Fibroblast of skin of right quadriceps (primary cell): ENCODE results near the gene KHDC1L.
"Not testable (repeated sequence)": the region's sequence is repeated elsewhere in the genome, so short reads cannot be mapped to it uniquely, and the experiment has no call there.

Experiments
- DNase-seq: peaks from one replicate; pipeline ENCODE4 v3.0.0-alpha.2; 2013

Gene KHDC1L

DNA sequence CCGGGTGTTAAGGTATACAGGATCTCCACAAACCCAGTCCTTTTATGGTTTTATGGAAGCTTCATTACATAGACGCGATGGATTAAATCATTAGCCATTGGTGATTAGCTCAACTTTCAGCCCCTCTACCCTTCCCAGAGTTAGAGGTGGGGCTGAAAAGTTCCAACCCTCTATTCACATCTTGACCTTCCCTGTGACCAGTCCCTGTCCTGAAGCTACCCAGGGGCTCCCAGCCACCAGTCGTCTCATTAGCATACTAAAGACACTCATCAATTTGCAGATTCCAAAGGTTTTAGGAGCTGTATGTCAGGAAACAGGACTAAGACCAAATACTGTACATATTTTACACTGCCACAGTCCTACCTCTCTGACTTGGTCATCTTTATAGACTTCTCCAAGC lies 21.0 kb downstream of the KHDC1L start:
- DNase-seq: no peak

DNA sequence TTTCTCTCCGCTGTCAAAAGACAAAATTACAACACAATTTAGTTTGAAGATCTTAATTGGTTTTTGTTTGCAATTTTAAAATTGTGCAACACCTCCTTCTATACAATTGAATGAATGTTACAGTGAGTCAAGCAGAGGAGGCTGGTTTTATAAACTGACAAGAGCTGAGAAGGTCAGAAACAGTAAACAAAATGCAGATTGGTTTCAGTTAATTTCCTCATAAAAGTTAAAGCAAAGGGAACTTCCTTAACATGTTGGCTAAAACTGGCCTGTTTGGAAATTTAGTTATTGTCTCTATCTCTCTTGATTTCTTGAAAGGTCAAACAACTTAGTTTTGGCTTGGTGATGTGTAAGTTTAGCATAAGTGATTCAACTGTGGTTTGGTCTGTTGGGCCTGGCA lies 22.2 kb downstream of the KHDC1L start:
- DNase-seq: no peak

DNA sequence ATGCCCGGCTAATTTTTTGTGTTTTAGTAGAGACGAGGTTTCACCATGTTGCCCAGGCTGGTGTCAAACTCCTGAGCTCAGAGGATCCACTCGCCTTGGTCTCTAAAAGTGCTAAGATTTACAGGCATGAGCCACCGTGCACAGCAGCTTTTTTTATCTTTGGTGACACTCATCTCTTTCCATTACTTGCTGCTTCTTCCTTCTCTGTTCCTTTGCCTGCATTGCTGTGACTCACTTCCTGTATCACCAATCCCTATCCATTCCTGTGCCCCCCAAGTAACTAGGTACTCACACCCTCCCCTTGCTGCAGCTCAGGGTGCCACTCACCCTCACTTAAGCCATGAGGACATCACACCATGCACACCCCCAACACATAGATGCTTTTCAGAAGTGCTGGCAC lies 24.6 kb downstream of the KHDC1L start:
- peak; percentile 23 for DNase-seq

DNA sequence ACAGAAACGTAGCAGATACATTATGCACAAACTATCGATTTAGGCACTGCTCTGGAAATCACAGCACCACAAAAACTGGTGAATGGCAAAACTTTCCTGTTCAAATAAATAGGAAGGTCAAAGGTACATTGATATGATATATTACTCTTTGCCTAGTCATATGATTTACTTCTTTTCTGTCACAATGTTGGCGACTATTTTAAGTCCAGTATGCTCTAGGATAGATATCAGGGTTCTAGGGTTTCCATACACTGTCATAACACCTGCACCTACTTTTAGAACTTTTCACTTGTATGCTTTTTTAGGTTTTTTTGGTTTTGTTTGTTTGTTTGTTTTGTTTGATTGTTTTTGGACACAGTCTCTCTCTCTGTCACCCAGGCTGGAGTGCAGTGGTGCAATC lies 25.0 kb downstream of the KHDC1L start:
- no peak for DNase-seq

- DNase-seq: no peak
Observed at GRCh38 chr6:73194744-73195143, 30.6 kb downstream of the KHDC1L start.

DNA sequence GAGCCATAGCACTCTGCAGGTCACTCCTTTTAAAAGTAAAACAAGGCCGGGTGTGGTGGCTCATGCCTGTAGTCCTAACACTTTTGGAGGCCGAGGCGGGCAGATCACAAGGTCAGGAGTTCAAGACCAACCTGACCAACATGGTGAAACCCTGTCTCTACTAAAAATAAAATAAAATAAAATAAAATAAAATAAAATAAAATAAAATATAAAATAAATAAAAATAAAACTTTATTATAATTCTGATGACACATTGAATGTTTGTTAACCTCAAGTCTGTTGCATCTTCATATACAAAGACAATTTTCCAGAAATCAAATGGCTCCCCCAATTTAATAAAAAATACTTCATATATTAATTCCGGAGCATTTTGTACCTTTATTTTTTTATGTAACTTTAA lies 32.0 kb downstream of the KHDC1L start:
- DNase-seq: not testable (repeated sequence)

GRCh38 chr6:73182021-73182607 lies 43.2 kb downstream of the KHDC1L start:
- DNase-seq: no peak

DNA sequence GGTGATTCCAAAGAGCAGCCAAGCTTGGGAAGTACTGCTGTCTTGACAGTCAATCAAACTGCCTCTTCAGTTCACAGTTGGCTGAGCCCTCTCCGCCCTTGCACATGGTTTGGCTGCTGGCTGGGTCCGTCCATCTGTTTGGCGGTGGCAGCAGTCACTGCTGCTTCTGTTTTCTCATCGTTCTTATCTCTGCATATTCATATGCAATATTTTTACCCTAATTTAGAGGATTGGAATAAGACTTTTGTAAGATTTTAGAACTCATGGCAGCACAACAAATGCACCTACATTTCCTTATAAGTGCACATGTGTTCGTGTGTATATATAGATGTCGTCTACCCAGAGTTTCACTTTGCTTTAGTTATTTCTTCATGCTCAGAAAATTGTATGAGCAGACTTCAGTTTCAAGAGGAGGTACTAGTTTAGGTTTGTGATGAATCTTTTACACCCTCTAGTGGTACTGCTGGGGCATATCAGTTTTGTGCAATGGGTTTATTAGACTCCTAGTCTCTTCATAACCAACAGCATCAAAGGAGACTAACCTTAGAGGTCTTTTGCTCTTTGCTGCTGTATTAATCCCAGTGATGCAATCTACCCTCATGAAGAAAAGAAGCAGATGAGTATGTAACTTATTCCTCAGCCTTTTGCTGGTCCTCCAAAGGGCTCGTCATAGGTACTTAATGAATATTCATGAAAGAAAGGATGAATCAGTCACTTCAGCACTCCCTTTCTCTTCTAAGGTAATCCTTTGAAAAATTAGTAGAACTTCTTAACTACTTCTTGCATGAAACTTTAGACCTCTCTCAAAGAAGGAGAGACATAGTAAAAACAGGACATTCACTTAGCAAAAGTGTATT lies 44.3 kb downstream of the KHDC1L start:
- DNase-seq: peak; percentile 73

DNA sequence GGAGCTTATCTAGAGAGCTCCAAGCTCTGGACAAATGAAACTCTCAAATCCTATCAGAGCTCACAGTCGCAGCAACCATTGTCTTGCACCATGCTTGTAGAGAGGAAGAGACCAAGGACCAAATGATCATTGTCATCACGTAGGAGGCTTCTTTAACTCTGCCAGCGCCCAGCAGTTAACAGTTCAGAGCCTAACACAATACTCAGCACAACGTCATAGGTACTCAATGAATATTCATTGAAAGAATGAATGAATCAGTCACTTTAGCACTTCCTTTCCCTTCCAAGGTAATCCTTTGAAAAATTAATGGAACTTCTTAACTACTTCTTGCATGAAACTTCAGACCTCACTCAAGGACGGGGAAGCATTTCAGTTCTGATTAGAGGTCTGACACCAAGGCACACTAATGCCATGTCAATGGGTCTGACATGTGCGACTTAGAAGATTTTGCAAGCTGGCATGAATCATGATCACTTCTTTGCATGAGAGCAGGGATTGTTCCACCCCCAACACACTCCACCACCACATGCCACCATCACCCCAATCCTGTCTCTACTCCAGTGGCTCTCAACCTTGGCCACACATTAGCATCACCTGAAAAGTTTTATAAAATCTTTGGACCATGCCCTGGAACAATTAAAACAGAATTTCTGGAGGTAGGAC lies 45.1 kb downstream of the KHDC1L start:
- DNase-seq: peak; percentile 27

DNA sequence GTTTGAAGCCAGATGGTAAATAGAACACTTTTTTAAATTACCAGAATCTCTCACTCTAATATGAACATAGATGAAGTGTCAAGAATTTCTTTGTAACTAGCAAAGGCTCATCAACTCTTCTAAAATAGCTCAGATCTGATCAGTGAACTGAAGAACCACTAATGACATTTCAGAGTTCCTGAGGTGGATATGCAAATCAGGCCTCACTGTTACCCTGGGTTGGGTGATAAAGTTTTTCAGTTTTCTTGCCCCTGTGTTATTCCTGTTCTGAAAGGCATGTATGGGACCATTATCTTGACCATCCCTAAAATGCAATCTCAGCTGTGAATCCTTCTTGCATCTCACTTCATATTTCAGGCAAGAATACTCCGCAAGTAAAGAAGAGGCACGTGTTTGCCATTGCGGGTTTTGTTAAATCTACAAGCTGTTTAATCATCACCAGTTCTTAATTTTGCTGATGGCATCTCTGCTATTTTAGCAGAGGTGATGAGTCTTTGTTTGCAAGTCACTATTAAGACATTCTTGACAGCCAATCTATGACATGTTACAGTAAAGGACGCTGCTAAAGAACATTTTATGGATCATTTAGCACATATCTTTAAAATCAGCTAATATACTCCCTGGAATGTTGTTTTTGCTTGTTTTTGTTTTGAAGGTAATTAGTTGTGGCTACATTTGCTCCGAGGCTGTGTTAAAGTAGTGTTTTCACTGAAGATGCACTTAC lies 47.9 kb downstream of the KHDC1L start:
- DNase-seq: no peak

- DNase-seq: no peak
Observed at GRCh38 chr6:73176057-73176456, 49.2 kb downstream of the KHDC1L start.

DNA sequence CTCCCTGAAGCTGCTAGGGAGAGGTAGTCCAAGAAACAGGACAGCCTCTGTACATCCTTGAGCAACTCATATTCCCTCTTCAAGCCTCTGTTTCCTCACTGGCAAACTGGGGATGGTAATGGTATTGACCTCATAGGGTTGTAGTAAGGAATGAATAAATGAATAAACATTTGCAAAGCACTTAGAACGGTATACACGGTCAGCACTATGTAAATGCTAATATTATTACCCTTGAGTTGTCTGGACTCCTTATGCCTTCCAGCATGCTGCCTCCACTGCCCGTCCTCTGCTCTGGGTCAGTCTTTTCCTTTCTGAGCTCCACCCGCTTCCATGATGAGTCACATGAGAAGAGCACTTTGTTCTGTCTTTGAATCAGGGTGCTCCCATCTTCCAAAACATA lies 50.6 kb downstream of the KHDC1L start:
- no peak for DNase-seq
